ENCODE results near the gene COX4I2. TPM values are rescaled to one million over a fixed set of nuclear protein-coding genes. Genes with fewer than 3 reads are reported as not detected.
"Not testable (repeated sequence)": the region's sequence is repeated elsewhere in the genome, so short reads cannot be mapped to it uniquely, and the experiment has no call there.

Gene COX4I2
- total RNA-seq, 1 donor from 2014 or later: not detected

GRCh38 chr20:31653561-31653960 lies 15.8 kb downstream of the COX4I2 start:
- no peak for DNase-seq (ENCODE audit: low read depth in 2 of 2)

DNA sequence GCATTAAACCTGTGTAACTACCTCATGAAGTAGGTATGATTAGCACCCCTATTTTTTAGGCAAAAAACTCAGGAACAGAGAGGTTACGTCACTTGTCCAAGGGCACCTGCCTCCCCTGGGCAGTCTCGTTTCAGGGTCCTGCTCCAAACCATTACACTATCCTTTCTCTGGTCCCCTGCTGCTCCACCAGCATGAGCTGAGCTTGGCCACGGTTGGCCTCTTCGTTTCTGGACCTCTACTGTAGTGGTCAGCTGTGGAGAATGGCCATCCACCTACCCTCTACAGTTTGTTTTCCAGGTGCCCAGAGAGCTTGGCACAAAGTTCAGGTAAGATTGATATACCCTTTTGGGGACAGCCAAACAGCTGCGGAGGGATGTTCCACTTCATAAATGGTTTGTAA lies 16.8 kb downstream of the COX4I2 start:
- DNase-seq (ENCODE audit: low read depth in 2 of 2): no peak

GRCh38 chr20:31661625-31662371 lies 24.1 kb downstream of the COX4I2 start:
- DNase-seq (ENCODE audit: low read depth in 2 of 2): peak; percentile 32 to 78

DNA sequence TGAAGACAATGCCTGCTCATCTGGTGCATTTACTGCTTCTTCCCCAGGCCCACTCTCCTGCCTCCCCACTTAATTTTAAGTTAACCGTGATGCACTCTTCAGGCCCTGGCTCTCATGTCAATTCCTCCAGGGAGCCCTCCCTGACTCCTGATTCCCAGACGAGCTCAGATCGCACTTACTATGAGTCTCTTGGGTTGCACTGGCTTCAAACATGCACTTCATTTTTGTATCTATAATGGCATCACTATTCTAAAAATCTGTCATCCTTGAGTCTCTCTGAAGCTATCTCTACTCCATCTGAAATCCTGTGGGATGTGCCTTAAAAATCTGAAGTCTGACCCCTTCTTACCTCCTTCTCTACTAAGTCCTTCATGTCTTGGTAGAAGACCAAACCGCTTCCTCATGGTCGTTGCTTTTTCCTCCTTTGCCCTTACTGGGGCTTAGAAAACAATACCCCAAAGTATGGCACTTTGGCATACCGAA lies 24.7 kb downstream of the COX4I2 start:
- DNase-seq (ENCODE audit: low read depth in 2 of 2): no peak

DNA sequence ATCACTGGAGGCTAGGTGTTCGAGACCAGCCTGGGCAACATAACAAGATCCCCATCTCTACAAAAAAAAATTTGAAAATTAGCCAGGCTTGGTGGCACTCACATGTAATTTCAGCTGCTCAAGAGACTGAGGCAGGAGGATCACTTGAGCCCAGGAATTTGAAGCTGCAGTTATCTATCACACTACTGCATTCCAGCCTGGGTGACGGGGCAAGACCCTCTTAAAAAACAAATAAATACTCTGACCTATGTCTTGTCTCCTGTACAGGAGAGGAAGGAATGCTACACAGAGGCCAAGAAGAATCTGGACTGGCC lies 25.8 kb downstream of the COX4I2 start:
- no peak for DNase-seq (ENCODE audit: low read depth in 2 of 2)

DNA sequence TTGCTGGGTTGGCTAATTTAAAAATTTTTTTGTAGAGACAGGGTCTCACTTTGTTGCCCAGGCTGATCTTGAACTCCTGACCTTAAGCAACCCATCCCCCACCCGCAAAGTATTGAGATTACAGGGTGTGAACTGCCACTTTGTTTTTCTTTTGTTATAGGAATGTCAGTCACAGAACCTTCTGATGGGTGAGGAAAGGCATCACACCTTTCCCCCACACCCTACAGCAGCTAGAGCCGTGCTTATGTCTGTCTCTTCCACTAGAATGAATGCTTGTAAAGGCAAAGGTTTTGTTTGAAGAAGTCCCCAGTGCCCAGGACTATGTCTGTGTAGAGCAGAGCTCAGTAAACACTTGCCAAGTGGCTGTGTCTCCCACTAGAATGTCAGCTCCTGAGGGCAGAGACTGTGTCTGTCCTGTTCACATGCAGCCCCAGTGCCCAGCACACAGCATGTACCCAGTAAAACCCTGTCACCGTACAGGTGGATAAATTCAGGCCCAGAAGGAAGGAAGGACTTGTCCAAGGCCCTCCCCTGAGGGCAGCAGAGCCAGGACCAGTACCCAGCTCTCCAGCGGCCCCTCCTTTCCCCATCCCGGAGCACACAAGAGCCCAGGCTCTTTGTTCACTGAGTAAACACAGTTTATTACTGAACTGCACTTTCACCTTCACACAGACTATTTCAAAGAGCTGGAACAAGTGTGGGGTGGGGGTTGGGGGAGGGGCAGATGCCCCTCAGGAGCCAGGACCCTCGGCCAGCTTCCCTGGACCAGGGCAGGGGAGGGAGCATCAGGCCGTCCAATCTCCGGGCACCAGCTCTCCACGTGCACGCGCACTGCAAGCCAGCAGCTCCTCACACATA lies 26.4 kb downstream of the COX4I2 start:
- DNase-seq (ENCODE audit: low read depth in 2 of 2): no peak

DNA sequence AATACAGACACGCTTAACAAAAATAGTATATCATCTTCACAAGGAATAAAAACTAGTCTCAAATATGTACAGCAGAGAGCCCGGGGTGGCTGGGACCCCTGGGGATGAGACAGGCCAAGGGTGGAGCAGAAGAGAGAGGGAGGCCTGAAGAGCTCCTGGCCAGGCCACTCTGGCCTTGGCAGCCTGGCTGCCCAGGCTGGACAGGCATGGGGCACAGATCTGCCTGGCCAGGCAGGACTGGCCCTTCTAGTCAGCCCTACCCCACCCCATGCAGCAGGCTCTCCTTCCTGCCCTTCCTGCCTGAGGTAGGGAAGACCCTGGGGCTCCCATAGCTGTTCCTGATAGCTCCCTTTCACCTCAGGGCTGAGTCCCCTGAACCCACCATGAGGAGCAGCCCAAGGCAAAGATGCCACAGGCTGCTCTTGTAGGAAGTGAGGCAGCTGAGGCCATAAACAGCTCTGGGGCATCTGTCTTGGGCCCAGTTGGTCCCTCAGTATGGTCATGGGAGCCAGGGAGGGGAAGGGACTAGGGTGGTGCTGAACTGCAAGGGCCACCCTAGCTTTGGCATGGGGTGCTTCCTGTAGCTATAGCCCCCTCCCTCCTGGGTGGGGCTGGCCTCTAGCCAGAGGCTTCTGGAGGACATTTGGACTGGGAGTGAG lies 27.1 kb downstream of the COX4I2 start:
- DNase-seq (ENCODE audit: low read depth in 2 of 2): no peak

DNA sequence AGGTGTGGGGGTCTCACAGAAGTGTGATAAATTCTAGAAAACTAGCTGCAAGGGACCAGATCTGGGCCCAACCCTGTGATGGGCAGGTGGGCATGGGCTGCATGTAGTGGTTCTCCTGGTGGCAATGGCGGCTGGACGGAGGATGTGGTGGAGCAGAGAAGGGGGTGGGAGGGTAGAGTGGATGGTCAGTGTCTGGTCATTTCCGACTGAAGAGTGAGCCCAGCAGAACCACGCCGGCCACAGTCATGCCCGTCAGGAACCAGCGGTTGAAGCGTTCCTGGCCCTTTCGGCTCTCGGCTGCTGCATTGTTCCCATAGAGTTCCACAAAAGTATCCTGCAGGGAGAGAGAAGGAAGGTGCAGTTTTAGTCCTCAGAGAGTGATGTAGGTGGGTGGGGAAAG lies 28.0 kb downstream of the COX4I2 start:
- no peak for DNase-seq (ENCODE audit: low read depth in 2 of 2)

DNA sequence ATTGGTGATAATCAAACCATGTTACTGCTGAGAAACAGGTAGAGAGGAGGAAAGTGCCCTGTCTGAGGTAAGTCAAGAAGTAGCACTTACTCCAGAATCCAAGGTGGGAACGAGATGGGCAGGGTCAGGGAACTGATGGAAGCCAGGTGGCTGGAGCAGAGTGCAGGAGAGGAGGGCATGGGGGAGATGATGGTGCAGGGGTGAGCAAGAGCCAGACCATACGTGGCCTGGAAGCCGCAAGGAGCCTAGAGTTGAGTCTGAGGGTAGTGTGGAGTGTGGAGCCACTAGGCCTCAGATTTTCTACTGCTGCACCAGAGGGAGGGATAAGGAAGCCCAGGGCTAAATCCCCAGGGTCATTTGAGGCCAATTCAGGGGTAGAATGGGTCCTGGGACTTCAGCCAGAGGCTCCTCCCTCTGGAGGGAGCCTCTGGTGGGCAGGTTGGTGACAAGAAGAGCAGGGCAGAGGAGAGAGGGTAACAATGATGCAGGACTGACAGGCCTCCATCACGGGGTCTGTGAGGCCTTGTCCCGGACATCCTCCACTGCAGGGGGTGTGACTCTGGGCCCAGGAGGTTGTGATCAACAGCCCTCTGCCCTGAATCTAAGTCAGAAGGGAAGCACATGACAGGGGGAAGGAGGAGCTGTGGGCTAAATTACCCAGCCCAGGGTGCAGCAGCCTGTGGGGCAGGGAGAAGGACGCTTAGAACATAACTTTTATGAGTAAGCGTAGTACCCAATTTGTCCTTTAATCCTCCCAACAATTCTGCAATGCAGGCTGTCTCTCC lies 28.7 kb downstream of the COX4I2 start:
- peak in 1 of 2 donors; percentile 30 for DNase-seq (ENCODE audit: low read depth in 2 of 2)

GRCh38 chr20:31667315-31668285 lies 29.9 kb downstream of the COX4I2 start:
- no peak for DNase-seq (ENCODE audit: low read depth in 2 of 2)

DNA sequence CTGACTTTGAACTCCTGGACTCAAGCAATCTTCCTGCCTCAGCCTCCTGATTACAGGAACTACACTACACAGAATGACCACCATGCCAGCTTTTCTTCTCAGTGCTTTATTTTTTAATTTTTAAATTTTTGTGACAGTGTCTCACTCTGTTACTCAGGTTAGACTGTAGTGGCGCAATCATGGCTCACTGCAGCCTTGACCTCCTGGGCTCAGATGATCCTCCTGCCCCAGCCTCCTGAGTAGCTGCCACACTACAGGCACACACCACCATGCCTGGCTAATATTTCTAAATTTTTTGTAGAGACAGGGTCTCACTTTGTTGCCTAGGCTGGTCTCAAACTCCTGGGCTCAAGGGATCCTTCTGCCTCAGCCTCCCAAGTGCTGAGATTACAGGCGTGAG lies 31.2 kb downstream of the COX4I2 start:
- not testable (repeated sequence) for DNase-seq (ENCODE audit: low read depth in 2 of 2)

- DNase-seq (ENCODE audit: low read depth in 2 of 2): no peak
These were observed 32.2 kb downstream of the COX4I2 start for GRCh38 chr20:31669876-31670275.

- DNase-seq (ENCODE audit: low read depth in 2 of 2): no peak
These were observed 32.9 kb downstream of the COX4I2 start for GRCh38 chr20:31670371-31671228.

DNA sequence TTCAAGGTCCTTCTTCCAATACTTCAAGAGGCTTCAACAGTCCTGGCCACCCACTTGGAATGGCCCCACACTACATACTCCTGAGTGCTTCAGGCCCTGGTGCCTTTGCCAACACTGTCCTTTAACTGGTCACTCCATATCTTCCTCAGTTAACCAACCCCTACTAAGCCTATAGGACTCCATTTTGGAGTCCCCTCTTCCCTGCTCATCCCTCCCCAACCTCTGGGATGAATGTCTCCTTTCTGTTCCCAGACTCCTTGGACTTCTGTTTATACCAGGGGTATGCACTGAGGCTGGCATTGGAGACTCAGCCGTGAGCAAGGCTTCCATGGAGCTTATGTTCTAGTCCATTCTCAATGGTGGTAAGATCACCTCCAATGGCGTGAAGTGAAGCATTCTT lies 33.6 kb downstream of the COX4I2 start:
- DNase-seq (ENCODE audit: low read depth in 2 of 2): no peak

GRCh38 chr20:31673435-31673834 lies 35.7 kb downstream of the COX4I2 start:
- DNase-seq (ENCODE audit: low read depth in 2 of 2): no peak

GRCh38 chr20:31673943-31674463 lies 36.3 kb downstream of the COX4I2 start:
- DNase-seq (ENCODE audit: low read depth in 2 of 2): no peak

GRCh38 chr20:31674895-31675827 lies 37.4 kb downstream of the COX4I2 start:
- DNase-seq (ENCODE audit: low read depth in 2 of 2): peak; percentile 88 to 89
